Left ventricle myocardium inferior (tissue), 1 donor: ENCODE data around the gene KRT10. TPM values are rescaled to one million over a fixed set of nuclear protein-coding genes. Genes with fewer than 3 reads are reported as not detected.
A peak's percentile ranks its signal among the peaks of the same experiment; 100 is the strongest.
"Not testable (repeated sequence)": the region's sequence is repeated elsewhere in the genome, so short reads cannot be mapped to it uniquely, and the experiment has no call there.

Experiments
- DNase-seq: peaks from one replicate; pipeline ENCODE4 v3.0.0-alpha.2; 2020
- H3K27ac ChIP-seq: fragments of 200-600 bp; replicated peaks from 2 replicates; pipeline ENCODE4 v1.8.0; 2021
- H3K27me3 ChIP-seq: fragments of 200-600 bp; 2 replicates; pipeline ENCODE4 v1.8.0; 2021; ENCODE audit warnings: low read depth
- H3K36me3 ChIP-seq: fragments of 200-600 bp; 2 replicates; pipeline ENCODE4 v1.8.0; 2021
- H3K4me1 ChIP-seq: fragments of 200-600 bp; 2 replicates; pipeline ENCODE4 v1.8.0; 2021
- H3K4me3 ChIP-seq: fragments of 200-600 bp; 2 replicates; pipeline ENCODE4 v1.8.0; 2021; ENCODE audit warnings: mild to moderate bottlenecking, moderate library complexity
- H3K9me3 ChIP-seq: fragments of 200-600 bp; replicated peaks from 2 replicates; pipeline ENCODE4 v1.8.0; 2021
- intact Hi-C: fragments of 100-400 bp; cut with micrococcal nuclease; formaldehyde crosslinking; loops from one replicate; pipeline ENCODE4 v1.11.0; 2022
- total RNA-seq: library from RNA; stranded (reverse); fragmentation: NEBNext Ultra II Directional; extraction: Animal tissue kit (Norgen Biotek cat#: 25700); gene quantifications from one replicate; pipeline ENCODE4 v1.2.1, GENCODE V29; 2021
- TF ChIP-seq, protein P1 (sequence below): fragments of 200-600 bp; IDR thresholded peaks from 2 replicates; pipeline ENCODE4 v1.8.0; 2021; ENCODE audit warnings: antibody characterized with exemption, mild to moderate bottlenecking, borderline replicate concordance
- donor health status: DM: no; HTN: yes; CAD: no; lungs with severe emphysema.

Gene KRT10
- total RNA-seq, 1 donor from 2014 or later, result 54.7 TPM

DNA sequence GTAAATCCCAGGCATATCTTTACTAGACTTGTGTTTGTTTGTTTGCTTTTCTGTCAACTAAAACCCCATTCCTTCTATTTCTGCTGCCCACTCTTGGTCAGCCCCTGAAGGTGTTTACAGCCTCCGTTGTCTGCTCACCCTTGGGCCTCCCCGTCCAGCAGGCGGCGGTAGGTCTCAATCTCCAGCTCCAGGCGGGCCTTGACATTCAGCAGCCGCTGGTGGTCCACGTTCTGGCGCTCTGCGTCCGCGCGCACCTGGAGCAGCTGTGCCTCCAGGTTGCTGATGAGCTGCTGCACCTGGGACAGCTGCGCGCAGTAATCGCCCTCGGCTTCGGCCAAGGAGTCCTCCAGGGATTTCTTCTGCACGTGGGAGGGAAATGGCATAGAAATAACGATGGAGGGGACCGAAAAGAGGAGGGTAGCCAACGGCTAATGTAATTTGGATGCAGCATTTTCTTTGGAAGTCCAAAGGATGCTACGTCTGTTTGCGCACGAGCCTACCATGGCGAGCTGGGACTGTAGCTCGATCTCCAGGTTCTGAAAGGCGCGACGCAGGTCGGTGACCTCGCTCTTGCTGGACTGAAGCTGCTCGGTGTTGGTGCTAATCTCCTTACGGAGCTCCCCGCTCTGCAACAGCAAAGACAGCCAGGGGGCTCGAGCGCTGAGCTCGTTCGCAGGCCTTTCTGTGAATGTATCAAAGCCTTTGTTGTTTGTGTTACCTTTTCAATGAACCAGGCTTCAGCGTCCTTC lies 40.7 kb upstream of the KRT10 start:
- Histone ChIP-seq H3K4me3 (no peak overlapping the region), H3K27me3 (peaks cover 20% of the 10 kb centered on the region), H3K36me3 (no peaks in the 10 kb centered on the region), H3K9me3 (no peaks in the 10 kb centered on the region), H3K27ac (no peak overlapping the region), H3K4me1 (no peaks in the 10 kb centered on the region)
- TF ChIP-seq, protein P1, sequence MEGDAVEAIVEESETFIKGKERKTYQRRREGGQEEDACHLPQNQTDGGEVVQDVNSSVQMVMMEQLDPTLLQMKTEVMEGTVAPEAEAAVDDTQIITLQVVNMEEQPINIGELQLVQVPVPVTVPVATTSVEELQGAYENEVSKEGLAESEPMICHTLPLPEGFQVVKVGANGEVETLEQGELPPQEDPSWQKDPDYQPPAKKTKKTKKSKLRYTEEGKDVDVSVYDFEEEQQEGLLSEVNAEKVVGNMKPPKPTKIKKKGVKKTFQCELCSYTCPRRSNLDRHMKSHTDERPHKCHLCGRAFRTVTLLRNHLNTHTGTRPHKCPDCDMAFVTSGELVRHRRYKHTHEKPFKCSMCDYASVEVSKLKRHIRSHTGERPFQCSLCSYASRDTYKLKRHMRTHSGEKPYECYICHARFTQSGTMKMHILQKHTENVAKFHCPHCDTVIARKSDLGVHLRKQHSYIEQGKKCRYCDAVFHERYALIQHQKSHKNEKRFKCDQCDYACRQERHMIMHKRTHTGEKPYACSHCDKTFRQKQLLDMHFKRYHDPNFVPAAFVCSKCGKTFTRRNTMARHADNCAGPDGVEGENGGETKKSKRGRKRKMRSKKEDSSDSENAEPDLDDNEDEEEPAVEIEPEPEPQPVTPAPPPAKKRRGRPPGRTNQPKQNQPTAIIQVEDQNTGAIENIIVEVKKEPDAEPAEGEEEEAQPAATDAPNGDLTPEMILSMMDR, result no peak
- DNase-seq, result no peak
- intact Hi-C loops, result no loop called here

DNA sequence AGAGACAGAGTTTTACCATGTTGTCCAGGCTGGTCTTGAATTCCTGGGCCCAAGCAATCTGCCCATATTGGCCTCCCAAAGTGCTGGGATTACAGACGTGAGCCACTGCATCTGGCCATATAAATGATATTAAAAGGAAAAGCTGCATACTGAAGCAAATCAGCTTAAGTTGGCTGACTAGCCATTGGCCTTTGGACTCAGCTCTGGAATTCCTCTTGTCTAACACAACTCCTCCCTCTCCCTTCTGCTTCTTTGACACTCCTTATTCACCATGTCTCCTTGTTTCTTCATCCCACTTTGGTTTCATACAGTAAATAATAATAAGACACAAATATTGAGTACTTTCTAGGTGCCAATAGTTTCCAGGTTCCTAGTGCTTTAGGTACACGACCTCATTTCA lies 37.1 kb upstream of the KRT10 start:
- no peaks in the 10 kb centered on the region for H3K4me1 ChIP-seq
- H3K4me3 ChIP-seq, result no peak overlapping the region
- no peak overlapping the region for H3K27ac ChIP-seq
- TF ChIP-seq, protein P1, result no peak
- no peaks in the 10 kb centered on the region for H3K9me3 ChIP-seq
- peaks cover 11% of the 10 kb centered on the region for H3K27me3 ChIP-seq
- intact Hi-C loops, result loop anchor here (10.0 kb wide), 1 partner anchor 55 kb away; no protein-coding TSS in a partner anchor
- no peak for DNase-seq
- no peaks in the 10 kb centered on the region for H3K36me3 ChIP-seq

DNA sequence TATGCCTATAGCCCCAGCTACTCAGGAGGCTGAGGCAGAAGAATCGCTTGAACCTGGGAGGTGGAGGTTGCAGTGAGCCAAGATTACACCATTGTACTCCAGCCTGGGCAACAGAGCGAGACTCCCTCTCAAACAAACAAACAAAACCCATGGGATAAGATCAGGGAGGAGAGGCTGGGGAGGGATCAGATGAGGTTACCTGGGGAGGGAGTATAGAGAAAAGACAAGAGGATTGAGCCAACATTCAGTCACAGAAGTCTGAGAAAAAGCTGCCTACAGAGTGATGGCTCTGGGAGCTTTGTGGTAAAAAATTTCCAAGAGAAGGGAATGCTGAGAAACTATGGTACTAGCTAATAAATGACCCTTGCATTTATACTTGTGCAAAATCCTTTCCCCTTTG lies 36.3 kb upstream of the KRT10 start:
- not testable (repeated sequence) for DNase-seq, H3K27ac ChIP-seq, H3K36me3 ChIP-seq, H3K4me3 ChIP-seq, H3K4me1 ChIP-seq, H3K9me3 ChIP-seq
- intact Hi-C loops, result loop anchor here (10.0 kb wide), 1 partner anchor 54 kb away; no protein-coding TSS in a partner anchor
- H3K27me3 ChIP-seq, result peaks cover 11% of the 10 kb centered on the region

DNA sequence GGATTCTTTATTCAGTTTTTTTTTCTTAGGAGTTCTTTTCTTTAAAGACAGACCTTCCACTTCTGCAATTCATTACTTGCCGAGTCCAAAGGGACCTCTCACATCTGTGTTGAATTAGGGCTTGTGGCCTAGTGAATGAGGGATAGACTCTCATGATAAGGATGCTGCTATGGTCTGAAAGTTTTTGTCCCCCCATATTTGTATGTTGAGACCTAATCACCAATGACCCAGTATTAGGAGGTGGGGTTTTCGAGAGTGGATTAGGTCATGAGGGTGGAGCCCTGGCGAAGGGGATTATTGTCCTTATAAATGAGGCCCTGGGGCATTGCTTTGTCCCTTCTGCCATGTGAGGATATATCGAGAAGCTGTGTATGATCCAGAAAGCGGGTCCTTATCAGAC lies 35.1 kb upstream of the KRT10 start:
- Histone ChIP-seq H3K36me3 (no peaks in the 10 kb centered on the region), H3K27me3 (peaks cover under 1% of the 10 kb centered on the region), H3K27ac (peak overlapping the region; percentile 33), H3K4me3 (no peak overlapping the region), H3K9me3 (no peaks in the 10 kb centered on the region), H3K4me1 (no peaks in the 10 kb centered on the region)
- DNase-seq, result peak; percentile 14
- intact Hi-C loops, result loop anchor here (10.0 kb wide), 1 partner anchor 53 kb away; no protein-coding TSS in a partner anchor
- TF ChIP-seq, protein P1, result no peak

DNA sequence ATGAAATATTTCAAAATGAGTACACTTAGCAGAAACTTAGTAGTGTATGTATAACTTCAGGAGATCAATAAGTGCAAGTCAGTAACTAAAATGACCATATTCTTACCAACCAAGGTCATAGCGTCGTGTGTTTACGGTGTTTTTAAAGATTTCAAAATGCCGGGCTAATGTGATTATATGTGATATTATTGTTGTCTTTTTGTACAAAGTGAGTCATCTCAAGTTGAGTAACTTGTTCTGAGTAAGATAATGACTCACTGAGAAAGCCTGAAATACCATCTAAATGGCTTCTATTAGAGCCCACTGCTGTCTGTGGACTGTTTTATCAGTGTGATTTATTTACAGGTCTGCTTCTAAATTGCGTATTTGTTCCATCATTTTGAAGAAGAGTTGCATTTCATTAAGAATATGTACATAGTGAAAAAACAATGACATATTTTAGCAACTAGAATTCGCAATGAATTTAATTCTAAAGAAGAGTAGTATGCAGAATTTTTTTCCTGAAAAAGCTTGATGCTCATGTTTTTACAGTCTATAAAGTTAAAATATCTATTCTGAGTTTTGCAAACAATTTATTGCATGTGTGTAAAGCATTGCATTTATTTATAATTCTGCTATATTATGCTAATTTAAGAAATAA lies 31.9 kb upstream of the KRT10 start:
- intact Hi-C loops, result loop anchor here (10.0 kb wide), 1 partner anchor 49 kb away; no protein-coding TSS in a partner anchor
- no peak overlapping the region for H3K4me3 ChIP-seq
- no peaks in the 10 kb centered on the region for H3K4me1 ChIP-seq
- H3K9me3 ChIP-seq, result no peaks in the 10 kb centered on the region
- no peak overlapping the region for H3K27ac ChIP-seq
- peaks cover 5% of the 10 kb centered on the region for H3K27me3 ChIP-seq
- no peak for DNase-seq
- H3K36me3 ChIP-seq, result no peaks in the 10 kb centered on the region
- TF ChIP-seq, protein P1, result no peak

DNA sequence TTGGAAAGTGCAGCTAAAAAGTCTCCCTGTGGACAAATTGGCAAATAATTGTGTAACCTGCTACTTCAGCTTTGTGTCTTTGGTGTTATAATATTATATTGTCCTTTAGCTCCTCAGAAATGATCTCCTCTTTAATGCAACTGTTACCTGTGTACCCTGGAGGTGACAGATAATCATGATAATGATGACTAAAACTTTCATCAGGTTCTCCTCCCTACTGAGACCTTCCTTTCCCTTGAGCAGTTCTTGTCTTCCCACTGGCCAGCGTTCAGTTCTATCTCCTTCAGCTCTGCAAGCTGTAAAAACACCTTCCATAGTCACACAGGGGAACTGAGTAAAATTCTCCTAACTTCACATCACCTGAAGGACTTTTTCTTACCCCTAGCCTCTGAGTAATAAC lies 29.9 kb upstream of the KRT10 start:
- H3K27ac ChIP-seq, result no peak overlapping the region
- H3K4me3 ChIP-seq, result no peak overlapping the region
- intact Hi-C loops, result loop anchor here (10.0 kb wide), 1 partner anchor 48 kb away; no protein-coding TSS in a partner anchor
- H3K4me1 ChIP-seq, result no peaks in the 10 kb centered on the region
- H3K9me3 ChIP-seq, result no peaks in the 10 kb centered on the region
- DNase-seq, result no peak
- TF ChIP-seq, protein P1, result no peak
- no peaks in the 10 kb centered on the region for H3K36me3 ChIP-seq
- peaks cover 5% of the 10 kb centered on the region for H3K27me3 ChIP-seq
